Breast epithelium (tissue), 3 donors: ENCODE data around the gene PADI2.

Experiments
- CTCF ChIP-seq, 3 donors: fragments of 450-650 bp; IDR thresholded peaks; one replicate each; pipeline ENCODE4 v1.5.1; 2016 to 2017; ENCODE audit warnings: antibody characterized with exemption in 3 of 3, mild to moderate bottlenecking in 3 of 3, moderate library complexity in 3 of 3
- POLR2A ChIP-seq: fragments of 450-650 bp; IDR thresholded peaks from one replicate; pipeline ENCODE4 v1.6.1; 2016; ENCODE audit warnings: antibody characterized with exemption, mild to moderate bottlenecking, moderate library complexity

GRCh38 chr1:17120962-17121837 is 1.9 kb upstream of the PADI2 start:
- TF ChIP-seq CTCF (IDR thresholded peaks at IDR 0.05), result no peak
- no peak for TF ChIP-seq POLR2A
